HepG2 (cell line): ENCODE results near the gene ZNF419. TPM values are rescaled to one million over a fixed set of nuclear protein-coding genes. Genes with fewer than 3 reads are reported as not detected.
A peak's percentile ranks its signal among the peaks of the same experiment; 100 is the strongest.

Source experiments
- ATF2 ChIP-seq: sonication (generic); formaldehyde crosslinking; IDR thresholded peaks from 2 replicates; pipeline ENCODE4 v1.4.0; 2020; ENCODE audit warnings: missing genetic modification reagents
- CEBPG ChIP-seq: IDR thresholded peaks from 2 replicates; pipeline ENCODE4 v1.6.1; 2016
- IKZF5 ChIP-seq: IDR thresholded peaks from 2 replicates; pipeline ENCODE4 v1.6.1; 2018; ENCODE audit warnings: missing genetic modification reagents, mild to moderate bottlenecking, missing compliant biosample characterization
- NCOA2 ChIP-seq: sonication (generic); formaldehyde crosslinking; IDR thresholded peaks from 2 replicates; pipeline ENCODE4 v1.8.0; 2022; ENCODE audit warnings: inconsistent platforms
- NFYC ChIP-seq: IDR thresholded peaks from 2 replicates; pipeline ENCODE4 v1.6.1; 2016; ENCODE audit warnings: missing genetic modification reagents, missing compliant biosample characterization
- PHF8 ChIP-seq: sonication (generic); formaldehyde crosslinking; IDR thresholded peaks from 2 replicates; pipeline ENCODE4 v1.5.0; 2020; ENCODE audit warnings: missing genetic modification reagents
- RXRB ChIP-seq: IDR thresholded peaks from 2 replicates; pipeline ENCODE4 v1.6.1; 2016; ENCODE audit warnings: borderline replicate concordance, missing genetic modification reagents, missing compliant biosample characterization
- SMAD3 ChIP-seq: sonication (generic); formaldehyde crosslinking; IDR thresholded peaks from 2 replicates; pipeline ENCODE4 v1.4.0; 2020; ENCODE audit warnings: missing genetic modification reagents
- SP5 ChIP-seq: IDR thresholded peaks from 2 replicates; pipeline ENCODE4 v1.6.1; 2016; ENCODE audit warnings: low read depth, borderline replicate concordance
- TEAD3 ChIP-seq: optimal IDR thresholded peaks from 2 replicates; pipeline ENCODE3; 2016; ENCODE audit warnings: borderline replicate concordance
- TFDP2 ChIP-seq: sonication (generic); formaldehyde crosslinking; IDR thresholded peaks from 2 replicates; pipeline ENCODE4 v1.4.0; 2020; ENCODE audit warnings: missing genetic modification reagents
- TSC22D2 ChIP-seq: sonication (generic); formaldehyde crosslinking; IDR thresholded peaks from 2 replicates; pipeline ENCODE4 v1.5.1; 2020; ENCODE audit warnings: missing genetic modification reagents, mild to moderate bottlenecking, borderline replicate concordance
- ZFX ChIP-seq: sonication (generic); formaldehyde crosslinking; IDR thresholded peaks from 2 replicates; pipeline ENCODE4 v1.4.0; 2020; ENCODE audit warnings: mild to moderate bottlenecking, low read depth, missing genetic modification reagents, moderate library complexity
- ZFY ChIP-seq: sonication (generic); formaldehyde crosslinking; IDR thresholded peaks from 2 replicates; pipeline ENCODE4 v1.4.0; 2020; ENCODE audit warnings: missing genetic modification reagents
- ZNF687 ChIP-seq: sonication (generic); formaldehyde crosslinking; IDR thresholded peaks from 2 replicates; pipeline ENCODE4 v1.5.1; 2020; ENCODE audit warnings: mild to moderate bottlenecking, missing genetic modification reagents, moderate library complexity
- polyA plus RNA-seq, 8 experiments: library from polyadenylated mRNA; depleted of rRNA in 3 of 8; stranded (reverse) in 7 of 8; unstranded in 1 of 8; fragments of >200 nt; fragmentation: Illumina TruSeq in 4 of 8; extraction: Trizol in 4 of 8; gene quantifications; 2 replicates each; pipeline versions ENCODE4 v1.2.1 to v1.2.3, GENCODE V29; 2011 to 2016; ENCODE audit warnings: low read depth in 4 of 8, missing spikeins in 1 of 8, mixed read lengths in 1 of 8; ENCODE audit not compliant: insufficient read depth in 1 of 8
- total RNA-seq, 5 experiments: library from RNA; depleted of rRNA; stranded (reverse); fragments of >200 nt; fragmentation: Illumina TruSeq; extraction: Trizol; gene quantifications; 2 replicates each; pipeline ENCODE4 v1.2.3, GENCODE V29; 2016; ENCODE audit warnings: low read depth in 1 of 5
- TF ChIP-seq, protein P1 (sequence below): IDR thresholded peaks from 2 replicates; pipeline ENCODE4 v1.6.1; 2016; ENCODE audit warnings: low read depth

The ZNF419 gene
- total and polyA plus RNA-seq, 2 of the 13 experiments (the other 11 are each of a cell fraction or from before 2014, with no cell fraction given) = 8.5 to 8.8 TPM

GRCh38 chr19:57499680-57500395 is 12.3 kb downstream of the ZNF419 start, which contains the start of gene ZNF773 (continued):
- TF ChIP-seq SP5 (0 out of 2 replicates have a peak, but pooled peaks have one; percentile 24), ZNF687 (CRISPR knock-in tag) (peak; percentile 72), SMAD3 (peak; percentile 76; the same call in 1 of the 2 replicates), IKZF5 (0 out of 2 replicates have a peak, but pooled peaks have one; percentile 65), ATF2 (0 out of 2 replicates have a peak, but pooled peaks have one; percentile 28), NFYC (CRISPR knock-in tag) (peak; percentile 98), ZFY (CRISPR knock-in tag) (peak; percentile 91), TSC22D2 (peak; percentile 62; the same call in 1 of the 2 replicates), PHF8 (CRISPR knock-in tag) (peak; percentile 96), NCOA2 (CRISPR knock-in tag) (peak; percentile 51; the same call in 1 of the 2 replicates), TFDP2 (CRISPR knock-in tag) (peak; percentile 79), RXRB (0 out of 2 replicates have a peak, but pooled peaks have one; percentile 55), CEBPG (CRISPR knock-in tag) (peak; percentile 27; the same call in 1 of the 2 replicates), TEAD3 (CRISPR knock-in tag) (peak; percentile 59), ZFX (peak; percentile 87)
- TF ChIP-seq, protein P1, sequence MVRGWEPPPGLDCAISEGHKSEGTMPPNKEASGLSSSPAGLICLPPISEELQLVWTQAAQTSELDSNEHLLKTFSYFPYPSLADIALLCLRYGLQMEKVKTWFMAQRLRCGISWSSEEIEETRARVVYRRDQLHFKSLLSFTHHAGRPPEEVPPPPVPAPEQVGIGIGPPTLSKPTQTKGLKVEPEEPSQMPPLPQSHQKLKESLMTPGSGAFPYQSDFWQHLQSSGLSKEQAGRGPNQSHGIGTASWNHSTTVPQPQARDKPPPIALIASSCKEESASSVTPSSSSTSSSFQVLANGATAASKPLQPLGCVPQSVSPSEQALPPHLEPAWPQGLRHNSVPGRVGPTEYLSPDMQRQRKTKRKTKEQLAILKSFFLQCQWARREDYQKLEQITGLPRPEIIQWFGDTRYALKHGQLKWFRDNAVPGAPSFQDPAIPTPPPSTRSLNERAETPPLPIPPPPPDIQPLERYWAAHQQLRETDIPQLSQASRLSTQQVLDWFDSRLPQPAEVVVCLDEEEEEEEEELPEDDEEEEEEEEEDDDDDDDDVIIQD (CRISPR knock-in tag) = peak; percentile 34; the same call in 1 of the 2 replicates
